Mammary epithelial cell (primary cell): Measurements from ENCODE around the gene CSRP3.

Source experiments
- CTCF ChIP-seq, 2 donors: IDR thresholded peaks in 1 of 2; conservative IDR thresholded peaks in 1 of 2; 2 replicates each; pipeline ENCODE4 v1.5.1; 2011 to 2012; ENCODE audit warnings: inconsistent platforms in 2 of 2, low read length in 2 of 2, mild to moderate bottlenecking in 2 of 2, control low read depth in 1 of 2, low read depth in 1 of 2; ENCODE audit not compliant: insufficient read depth in 1 of 2; ENCODE audit errors: extremely low read depth in 1 of 2
- EZH2 ChIP-seq: IDR thresholded peaks from 2 replicates; pipeline ENCODE4 v1.6.1; 2012; ENCODE audit warnings: low read length, inconsistent platforms, borderline replicate concordance

- TF ChIP-seq CTCF (conservative IDR thresholded peaks at IDR 0.05 in 1 of 2, IDR thresholded peaks at IDR 0.05 in 1 of 2; ENCODE audit: extremely low read depth in 1 of 2, insufficient read depth in 1 of 2, low read depth in 1 of 2, low read length in 2 of 2) (no peak), EZH2 (no peak)
Measured at GRCh38 chr11:19156892-19157291, 44.9 kb downstream of the CSRP3 start.
